H9 (cell line): ENCODE data around the gene SH2D3C. TPM values are rescaled to one million over a fixed set of nuclear protein-coding genes. Genes with fewer than 3 reads are reported as not detected.
A peak's percentile ranks its signal among the peaks of the same experiment; 100 is the strongest.

ENCODE experiments used
- DNase-seq: peaks from one replicate; pipeline ENCODE4 v3.0.0-alpha.2; 2017
- H2AFZ ChIP-seq: one replicate; pipeline ENCODE4 v1.6.1; 2013; ENCODE audit warnings: mild to moderate bottlenecking, low read length, control low read depth, moderate library complexity
- H2AK5ac ChIP-seq: 2 replicates; pipeline ENCODE4 v1.6.1; 2013; ENCODE audit warnings: low read length, control low read depth, mixed read lengths; ENCODE audit not compliant: insufficient read length
- H2BK120ac ChIP-seq: one replicate; pipeline ENCODE4 v1.6.1; 2013; ENCODE audit warnings: low read depth, mild to moderate bottlenecking, low read length, control low read depth, inconsistent platforms; ENCODE audit not compliant: poor library complexity, severe bottlenecking
- H2BK12ac ChIP-seq: 2 replicates; pipeline ENCODE4 v1.6.1; 2013; ENCODE audit warnings: low read length, control low read depth, mixed read lengths, low read depth; ENCODE audit not compliant: insufficient read length
- H2BK15ac ChIP-seq: 2 replicates; pipeline ENCODE4 v1.6.1; 2013; ENCODE audit warnings: low read depth, low read length, control low read depth
- H2BK20ac ChIP-seq: one replicate; pipeline ENCODE4 v1.6.1; 2013; ENCODE audit warnings: low read depth, mild to moderate bottlenecking, low read length, control low read depth, inconsistent platforms; ENCODE audit not compliant: poor library complexity, severe bottlenecking
- H2BK5ac ChIP-seq: 2 replicates; pipeline ENCODE4 v1.6.1; 2013; ENCODE audit warnings: low read length, control low read depth, mixed read lengths; ENCODE audit not compliant: insufficient read length
- H3K14ac ChIP-seq: 2 replicates; pipeline ENCODE4 v1.6.1; 2013; ENCODE audit warnings: low read length, control low read depth; ENCODE audit not compliant: insufficient read depth
- H3K18ac ChIP-seq: 2 replicates; pipeline ENCODE4 v1.6.1; 2013; ENCODE audit warnings: low read depth, mild to moderate bottlenecking, mixed read lengths, low read length, control low read depth; ENCODE audit not compliant: insufficient read length
- H3K23ac ChIP-seq: 2 replicates; pipeline ENCODE4 v1.6.1; 2013; ENCODE audit warnings: low read length, control low read depth, mixed read lengths, low read depth; ENCODE audit not compliant: insufficient read length
- H3K23me2 ChIP-seq: 2 replicates; pipeline ENCODE4 v1.6.1; 2013; ENCODE audit warnings: low read depth, mild to moderate bottlenecking, mixed read lengths, low read length, control low read depth; ENCODE audit not compliant: insufficient read length, poor library complexity, severe bottlenecking
- H3K27ac ChIP-seq: 2 replicates; pipeline ENCODE4 v1.5.1; 2013; ENCODE audit warnings: low read length, control low read depth, mixed read lengths, low read depth; ENCODE audit not compliant: insufficient read length
- H3K27me3 ChIP-seq: 2 replicates; pipeline ENCODE4 v1.6.1; 2013; ENCODE audit warnings: low read length, control low read depth, inconsistent platforms; ENCODE audit not compliant: insufficient read depth
- H3K4ac ChIP-seq: 2 replicates; pipeline ENCODE4 v1.6.1; 2013; ENCODE audit warnings: low read depth, mild to moderate bottlenecking, control low read depth, inconsistent platforms, low read length, moderate library complexity
- H3K4me1 ChIP-seq: 2 replicates; pipeline ENCODE4 v1.6.1; 2013; ENCODE audit warnings: low read length, control low read depth, inconsistent platforms; ENCODE audit not compliant: insufficient read depth
- H3K4me2 ChIP-seq: 2 replicates; pipeline ENCODE4 v1.6.1; 2013; ENCODE audit warnings: low read length, control low read depth, mixed read lengths; ENCODE audit not compliant: insufficient read length, insufficient read depth
- H3K56ac ChIP-seq: 2 replicates; pipeline ENCODE4 v1.6.1; 2013; ENCODE audit warnings: low read depth, mild to moderate bottlenecking, mixed read lengths, low read length, control low read depth; ENCODE audit not compliant: insufficient read length
- H3K79me1 ChIP-seq: 2 replicates; pipeline ENCODE4 v1.6.1; 2013; ENCODE audit warnings: low read depth, mild to moderate bottlenecking, moderate library complexity, low read length, control low read depth, inconsistent platforms; ENCODE audit not compliant: insufficient read depth, poor library complexity, severe bottlenecking
- H3K79me2 ChIP-seq: 2 replicates; pipeline ENCODE4 v1.6.1; 2013; ENCODE audit warnings: low read length, control low read depth, inconsistent platforms; ENCODE audit not compliant: insufficient read depth
- H3K9ac ChIP-seq: 2 replicates; pipeline ENCODE4 v1.6.1; 2013; ENCODE audit warnings: low read length, control low read depth, mixed read lengths; ENCODE audit not compliant: insufficient read length; ENCODE audit errors: extremely low read depth
- H3K9me3 ChIP-seq: one replicate; pipeline ENCODE4 v1.6.1; 2013; ENCODE audit warnings: low read depth, low read length, inconsistent platforms; ENCODE audit not compliant: control insufficient read depth
- H3T11ph ChIP-seq: one replicate; pipeline ENCODE4 v1.6.1; 2013; ENCODE audit warnings: mild to moderate bottlenecking, low read length, control low read depth, inconsistent platforms
- H4K20me1 ChIP-seq: one replicate; pipeline ENCODE4 v1.6.1; 2013; ENCODE audit not compliant: control insufficient read depth, insufficient read length, insufficient read depth
- H4K5ac ChIP-seq: 2 replicates; pipeline ENCODE4 v1.6.1; 2013; ENCODE audit warnings: low read depth, mild to moderate bottlenecking, mixed read lengths, low read length, control low read depth; ENCODE audit not compliant: insufficient read length
- H4K8ac ChIP-seq: replicated peaks from 2 replicates; pipeline ENCODE4 v1.6.1; 2013; ENCODE audit warnings: low read length, control low read depth, mixed read lengths, low read depth; ENCODE audit not compliant: insufficient read length
- H4K91ac ChIP-seq: 2 replicates; pipeline ENCODE4 v1.6.1; 2013; ENCODE audit warnings: low read depth, mild to moderate bottlenecking, moderate library complexity, mixed read lengths, low read length, control low read depth; ENCODE audit not compliant: insufficient read length
- H3K27ac Mint-ChIP-seq, 3 experiments: 2 replicates in 2 of 3; 3 replicates in 1 of 3; pipeline ENCODE4 v1.8.0; 2020 to 2021; ENCODE audit warnings: mixed read lengths in 3 of 3, mild to moderate bottlenecking in 1 of 3, moderate library complexity in 1 of 3
- H3K27me3 Mint-ChIP-seq: 2 replicates; pipeline ENCODE4 v1.8.0; 2021; ENCODE audit warnings: low read depth, mild to moderate bottlenecking, moderate library complexity, mixed read lengths
- H3K36me3 Mint-ChIP-seq, 3 experiments: 2 replicates in 2 of 3; 3 replicates in 1 of 3; pipeline ENCODE4 v1.8.0; 2020 to 2021; ENCODE audit warnings: low read depth in 3 of 3, mixed read lengths in 3 of 3; ENCODE audit not compliant: insufficient read depth in 1 of 3
- H3K4me1 Mint-ChIP-seq, 2 experiments: 2 replicates each; pipeline ENCODE4 v1.8.0; 2020; ENCODE audit warnings: mixed read lengths in 2 of 2
- H3K4me3 Mint-ChIP-seq, 2 experiments: 2 replicates in 1 of 2; 3 replicates in 1 of 2; pipeline ENCODE4 v1.8.0; 2020 to 2021; ENCODE audit warnings: mild to moderate bottlenecking in 2 of 2, mixed read lengths in 2 of 2, moderate library complexity in 1 of 2
- H3K9me3 Mint-ChIP-seq, 2 experiments: 2 replicates in 1 of 2; 3 replicates in 1 of 2; pipeline ENCODE4 v1.8.0; 2020; ENCODE audit warnings: mild to moderate bottlenecking in 2 of 2, mixed read lengths in 2 of 2, moderate library complexity in 1 of 2
- WGBS: extraction: QIAGEN DNeasy Blood & Tissue Kit; methylation state at CpG from one replicate; pipeline ENCODE4 v1.1.7; 2013; ENCODE audit warnings: missing lambda C conversion rate, low lambda C conversion rate, mixed read lengths; ENCODE audit not compliant: insufficient read length; ENCODE audit errors: extremely low coverage; 5-methylcytosine and 5-hydroxymethylcytosine counted together
- microRNA-seq: library from miRNA; unstranded; fragments of <30 nt; microRNA quantifications from one replicate; pipeline ENCODE4, GENCODE V29; 2020; ENCODE audit warnings: borderline microRNAs expressed
- total RNA-seq: library from RNA; stranded (reverse); gene quantifications from 2 replicates; pipeline ENCODE4 v1.2.1, GENCODE V29; 2021
- TF ChIP-seq, protein P1 (sequence below): fragments of 200-600 bp; sonication (generic); conservative IDR thresholded peaks from 3 replicates; pipeline ENCODE4 v1.8.0; 2021; ENCODE audit warnings: antibody characterized with exemption, mild to moderate bottlenecking

Gene SH2D3C
- total RNA-seq, 1 experiment from 2014 or later = 1.7 TPM

DNA sequence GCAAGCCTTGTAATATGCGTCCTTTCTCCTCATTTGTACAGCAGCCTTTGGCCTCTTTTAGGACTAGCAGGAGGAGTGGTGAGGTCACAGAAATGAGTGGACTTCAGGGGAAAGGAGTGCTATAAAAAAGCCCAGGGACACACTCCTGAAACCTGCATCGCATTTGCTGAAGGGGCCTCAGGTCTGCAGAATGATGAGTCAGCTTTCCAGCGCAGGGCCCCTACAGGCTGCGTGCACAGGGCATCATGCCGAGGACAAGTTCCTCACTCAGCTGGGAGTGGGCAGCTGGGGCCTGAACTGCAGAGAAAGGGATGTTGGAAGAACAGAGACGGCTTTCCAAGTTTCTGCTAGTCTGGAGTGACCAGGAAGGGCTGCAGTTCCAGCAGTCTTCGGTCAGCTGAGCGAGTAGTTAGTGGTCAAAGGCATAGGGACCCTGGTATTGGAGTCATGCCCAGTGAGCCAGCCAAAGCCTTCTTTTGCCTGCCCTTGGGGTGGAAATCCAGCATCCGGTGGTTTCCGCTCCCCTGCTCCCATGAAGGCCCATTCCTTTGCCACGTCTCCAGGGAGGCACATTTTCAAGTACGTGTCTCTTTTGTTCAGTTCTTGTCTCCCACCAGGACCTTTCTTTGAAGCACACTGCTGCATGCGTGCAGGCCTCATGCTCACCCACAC lies 89.0 kb downstream of the SH2D3C start:
- Histone ChIP-seq H3K56ac (no peak overlapping the region), H2BK5ac (no peak overlapping the region), H3K23ac (no peak overlapping the region), H3K9ac (no peak overlapping the region), H3T11ph (no peak overlapping the region), H3K4me1 (no peaks in the 10 kb centered on the region), H3K4ac (no peak overlapping the region), H3K18ac (no peak overlapping the region), H3K79me1 (no peaks in the 10 kb centered on the region), H2BK20ac (no peak overlapping the region), H4K91ac (no peak overlapping the region), H3K27ac (no peak overlapping the region), H2BK120ac (no peak overlapping the region), H3K9me3 (no peaks in the 10 kb centered on the region), H2BK12ac (no peak overlapping the region), H4K5ac (no peak overlapping the region), H2AFZ (no peak overlapping the region), H3K4me2 (no peak overlapping the region), H3K79me2 (no peaks in the 10 kb centered on the region), H2AK5ac (no peak overlapping the region), H3K27me3 (no peaks in the 10 kb centered on the region), H4K8ac (no peak overlapping the region), H3K23me2 (no peaks in the 10 kb centered on the region), H2BK15ac (no peak overlapping the region), H3K14ac (no peak overlapping the region; the same call in 1 of the 2 replicates), H4K20me1 (no peaks in the 10 kb centered on the region)
- TF ChIP-seq, protein P1, sequence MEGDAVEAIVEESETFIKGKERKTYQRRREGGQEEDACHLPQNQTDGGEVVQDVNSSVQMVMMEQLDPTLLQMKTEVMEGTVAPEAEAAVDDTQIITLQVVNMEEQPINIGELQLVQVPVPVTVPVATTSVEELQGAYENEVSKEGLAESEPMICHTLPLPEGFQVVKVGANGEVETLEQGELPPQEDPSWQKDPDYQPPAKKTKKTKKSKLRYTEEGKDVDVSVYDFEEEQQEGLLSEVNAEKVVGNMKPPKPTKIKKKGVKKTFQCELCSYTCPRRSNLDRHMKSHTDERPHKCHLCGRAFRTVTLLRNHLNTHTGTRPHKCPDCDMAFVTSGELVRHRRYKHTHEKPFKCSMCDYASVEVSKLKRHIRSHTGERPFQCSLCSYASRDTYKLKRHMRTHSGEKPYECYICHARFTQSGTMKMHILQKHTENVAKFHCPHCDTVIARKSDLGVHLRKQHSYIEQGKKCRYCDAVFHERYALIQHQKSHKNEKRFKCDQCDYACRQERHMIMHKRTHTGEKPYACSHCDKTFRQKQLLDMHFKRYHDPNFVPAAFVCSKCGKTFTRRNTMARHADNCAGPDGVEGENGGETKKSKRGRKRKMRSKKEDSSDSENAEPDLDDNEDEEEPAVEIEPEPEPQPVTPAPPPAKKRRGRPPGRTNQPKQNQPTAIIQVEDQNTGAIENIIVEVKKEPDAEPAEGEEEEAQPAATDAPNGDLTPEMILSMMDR = no peak
- no CpG with 5 or more reads among the region's 13 CpGs for WGBS
- Mint-ChIP-seq H3K36me3 (peaks cover 18 to 30% (median 28%) of the 10 kb centered on the region in 3 experiments; a peak in 6 of 7 replicates), H3K27me3 (no peaks in the 10 kb centered on the region), H3K9me3 (no peaks in the 10 kb centered on the region; a peak in 1 of 5 replicates), H3K4me3 (no peak overlapping the region; a peak in 1 of 5 replicates), H3K4me1 (no peaks in the 10 kb centered on the region), H3K27ac (peak overlapping the region in 1 of 3 experiments; percentile 58; a peak in 1 of 7 replicates)
- no peak for DNase-seq

Small RNA genes within 50 kb of the gene (microRNA-seq; reads per million reads assigned to microRNA genes)
- not detected for gene MIR2861
- not detected for gene MIR3960

Other genes with a start within 250 kb of the SH2D3C start
- gene STXBP1, start 166.4 kb downstream of the SH2D3C start, total RNA-seq = 22.1 and 22.3 TPM in 2 replicates
- gene CFAP157, start 71.7 kb downstream of the SH2D3C start, total RNA-seq = 0.15 and 0.22 TPM in 2 replicates
- gene PTRH1, start 63.0 kb downstream of the SH2D3C start, total RNA-seq = 10.6 and 10.9 TPM in 2 replicates
- not detected in 2 replicates for gene TTC16, start 62.6 kb downstream of the SH2D3C start, total RNA-seq
- 13.2 and 16.3 TPM in 2 replicates for gene TOR2A, start 43.4 kb downstream of the SH2D3C start, total RNA-seq
- gene CDK9, start 7.4 kb upstream of the SH2D3C start, total RNA-seq = 85.7 and 87.8 TPM in 2 replicates
- gene FPGS, start 24.2 kb upstream of the SH2D3C start, total RNA-seq = 68.4 TPM in 2 replicates
- gene ENG, start 76.0 kb upstream of the SH2D3C start, total RNA-seq = 1.8 and 2.1 TPM in 2 replicates
- 31.6 and 41.9 TPM in 2 replicates for gene AK1, start 99.0 kb upstream of the SH2D3C start, total RNA-seq
- 29.8 and 30.2 TPM in 2 replicates for gene ST6GALNAC6, start 120.9 kb upstream of the SH2D3C start, total RNA-seq
- gene ST6GALNAC4, start 138.4 kb upstream of the SH2D3C start, total RNA-seq = 15.4 and 16.5 TPM in 2 replicates
- gene PIP5KL1, start 152.1 kb upstream of the SH2D3C start, total RNA-seq = 9.0 and 11.6 TPM in 2 replicates
- gene DPM2, start 159.2 kb upstream of the SH2D3C start, total RNA-seq = 44.7 and 46.1 TPM in 2 replicates
- 52.3 and 59.5 TPM in 2 replicates for gene EEIG1, start 202.3 kb upstream of the SH2D3C start, total RNA-seq